K562 (cell line): ENCODE data around the gene CACNG6. TPM values are rescaled to one million over a fixed set of nuclear protein-coding genes. Genes with fewer than 3 reads are reported as not detected.

Experiments used
- ATAC-seq: fragments of 200-7000 bp; cut with Tn5 transposase; 3 replicates; pipeline ENCODE4 v1.9.1; 2020; ENCODE audit warnings: moderate library complexity
- BruUV-seq: library from RNA; stranded (reverse); fragments of 400-500 nt; replicated peaks from 2 replicates; lab custom pipeline; 2021; lab: Mats Ljungman, UMichigan
- CTCF ChIA-PET: fragments of 300-600 bp; formaldehyde crosslinking; extraction: SDS; loops from one replicate; lab custom pipeline; 2021; ENCODE audit warnings: low intra/inter-chr PET ratio; lab: Yijun Ruan, JAX
- POLR2A ChIA-PET: fragments of 300-600, 350-650 bp; sonication (Branson Sonifier 250); formaldehyde crosslinking; extraction: SDS; loops from one replicate; lab custom pipeline; 2021; ENCODE audit warnings: antibody characterized with exemption, inconsistent platforms; lab: Yijun Ruan, JAX
- DNase-seq, 4 experiments: peaks; one replicate each; pipeline versions ENCODE4 v3.0.0 to v3.0.0-alpha.2; 2011 to 2018; ENCODE audit warnings: low spot score in 3 of 4, mixed read lengths in 3 of 4; ENCODE audit errors: extremely low read depth in 1 of 4
- FAIRE-seq: peaks from 2 replicates; lab custom pipeline; 2011; peaks lifted over from hg19 to GRCh38; lab: Jason Lieb, UNC
- H2AFZ ChIP-seq: 2 replicates; pipeline ENCODE4 v1.6.0; 2011; ENCODE audit warnings: low read depth, low read length, control low read depth, inconsistent platforms
- H3K27ac ChIP-seq: fragments of 200-600 bp; 3 replicates; pipeline ENCODE4 v1.8.0; 2011; ENCODE audit warnings: low read depth, mild to moderate bottlenecking, control low read depth, inconsistent platforms, low read length, moderate library complexity, mixed read lengths; ENCODE audit errors: extremely low read depth
- H3K27me3 ChIP-seq, 2 experiments: fragments of 300-600 bp in 1 of 2; 2 replicates in 1 of 2; 3 replicates in 1 of 2; pipeline versions ENCODE4 v1.6.0 to v1.8.0; 2011; ENCODE audit warnings: inconsistent platforms in 2 of 2, low read length in 2 of 2, mild to moderate bottlenecking in 1 of 2, mixed read lengths in 1 of 2, moderate library complexity in 1 of 2; ENCODE audit not compliant: control insufficient read depth in 2 of 2, insufficient read depth in 2 of 2
- H3K36me3 ChIP-seq: fragments of 300-600 bp; 3 replicates; pipeline ENCODE4 v1.8.0; 2011; ENCODE audit warnings: mild to moderate bottlenecking, low read length, inconsistent platforms; ENCODE audit not compliant: control insufficient read depth, insufficient read depth
- H3K4me1 ChIP-seq, 2 experiments: fragments of 200-600 bp in 1 of 2; replicated peaks in 1 of 2; 2 replicates in 1 of 2; 3 replicates in 1 of 2; pipeline versions ENCODE4 v1.5.1 to v1.8.0; 2011; ENCODE audit warnings: inconsistent platforms in 2 of 2, low read length in 2 of 2, mild to moderate bottlenecking in 1 of 2, mixed read lengths in 1 of 2, moderate library complexity in 1 of 2; ENCODE audit not compliant: control insufficient read depth in 2 of 2, insufficient read depth in 2 of 2
- H3K4me2 ChIP-seq: 2 replicates; pipeline ENCODE4 v1.6.1; 2011; ENCODE audit warnings: low read length, control low read depth, inconsistent platforms, mixed read lengths; ENCODE audit not compliant: insufficient read depth
- H3K4me3 ChIP-seq: fragments of 200-600 bp; sonication (generic), shearing (Covaris generic); 2 replicates; pipeline ENCODE4 v1.5.1; 2016; ENCODE audit warnings: control low read depth, inconsistent platforms
- H3K79me2 ChIP-seq: fragments of 200-600 bp; 3 replicates; pipeline ENCODE4 v1.8.0; 2011; ENCODE audit warnings: low read length, inconsistent platforms; ENCODE audit not compliant: control insufficient read depth, insufficient read depth
- H3K9ac ChIP-seq, 2 experiments: 2 replicates each; pipeline versions ENCODE4 v1.6.0 to v1.6.1; 2011; ENCODE audit warnings: low read depth in 2 of 2, low read length in 2 of 2, control low read depth in 1 of 2, inconsistent platforms in 1 of 2, mild to moderate bottlenecking in 1 of 2, mixed read lengths in 1 of 2; ENCODE audit not compliant: insufficient read depth in 1 of 2
- H3K9me1 ChIP-seq: one replicate; pipeline ENCODE4 v1.6.0; 2011; ENCODE audit warnings: inconsistent platforms, mild to moderate bottlenecking, low read length, moderate library complexity; ENCODE audit not compliant: control insufficient read depth, insufficient read depth
- H3K9me3 ChIP-seq: replicated peaks from 2 replicates; pipeline ENCODE4 v1.5.1; 2011; ENCODE audit warnings: low read depth, low read length, inconsistent platforms; ENCODE audit not compliant: control insufficient read depth, insufficient read depth
- H4K20me1 ChIP-seq: replicated peaks from 2 replicates; pipeline ENCODE4 v1.6.1; 2011; ENCODE audit warnings: low read length, inconsistent platforms, mixed read lengths; ENCODE audit not compliant: control insufficient read depth, insufficient read depth
- FOXA1 ChIP-seq: fragments of 450-650 bp; IDR thresholded peaks from 2 replicates; pipeline ENCODE4 v1.6.1; 2016; ENCODE audit warnings: mild to moderate bottlenecking, borderline replicate concordance
- FOXP4 ChIP-seq: sonication (generic); formaldehyde crosslinking; IDR thresholded peaks from 2 replicates; pipeline ENCODE4 v1.8.0; 2022; ENCODE audit warnings: mild to moderate bottlenecking, missing genetic modification reagents, borderline replicate concordance
- JUNB ChIP-seq: fragments of 450-650 bp; formaldehyde crosslinking; conservative IDR thresholded peaks from 2 replicates; pipeline ENCODE4 v1.4.0; 2020; ENCODE audit warnings: mild to moderate bottlenecking
- MAFG ChIP-seq: fragments of 450-650 bp; conservative IDR thresholded peaks from 2 replicates; pipeline ENCODE4 v1.6.1; 2016; ENCODE audit warnings: missing genetic modification characterization, missing compliant biosample characterization
- PHF21A ChIP-seq: fragments of 450-650 bp; IDR thresholded peaks from 2 replicates; pipeline ENCODE4 v1.6.1; 2017; ENCODE audit warnings: low read depth, borderline replicate concordance
- PURB ChIP-seq: sonication (generic); formaldehyde crosslinking; IDR thresholded peaks from 2 replicates; pipeline ENCODE4 v1.9.0; 2021; ENCODE audit warnings: low read depth, mild to moderate bottlenecking, missing genetic modification reagents
- RERE ChIP-seq: sonication (generic); formaldehyde crosslinking; IDR thresholded peaks from 2 replicates; pipeline ENCODE4 v1.8.0; 2023; ENCODE audit warnings: missing genetic modification reagents, mild to moderate bottlenecking, borderline replicate concordance
- STAT5B ChIP-seq: fragments of 250-450 bp; sonication (Bioruptor Pico); IDR thresholded peaks from 2 replicates; pipeline ENCODE4 v1.8.0; 2021; ENCODE audit warnings: mild to moderate bottlenecking, inconsistent platforms
- TCF3 ChIP-seq: sonication (generic); formaldehyde crosslinking; IDR thresholded peaks from 2 replicates; pipeline ENCODE4 v1.4.0; 2020; ENCODE audit warnings: mild to moderate bottlenecking, missing genetic modification reagents
- USF1 ChIP-seq: sonication (generic); formaldehyde crosslinking; IDR thresholded peaks from 2 replicates; pipeline ENCODE4 v1.9.0; 2022; ENCODE audit warnings: mild to moderate bottlenecking, missing genetic modification reagents
- ZFP1 ChIP-seq: fragments of 450-650 bp; formaldehyde crosslinking; IDR thresholded peaks from 2 replicates; pipeline ENCODE4 v1.4.0; 2020; ENCODE audit warnings: mild to moderate bottlenecking, mixed read lengths
- WGBS: fragments of 100-300 bp; shearing (Covaris generic); methylation state at CpG from one replicate; pipeline ENCODE4 v1.1.6; 2016; ENCODE audit warnings: low coverage, mixed read lengths; ENCODE audit not compliant: insufficient coverage; ENCODE audit errors: missing lambda C conversion rate; 5-methylcytosine and 5-hydroxymethylcytosine counted together
- in situ Hi-C: fragments of 300-500 bp; cut with MboI; formaldehyde crosslinking; loops from 4 replicates; pipeline ENCODE4 v1.15.0; 2018; ENCODE audit warnings: inconsistent platforms, mixed read lengths
- intact Hi-C: fragments of 100-400 bp; cut with micrococcal nuclease; formaldehyde crosslinking; loops from 2 replicates; pipeline ENCODE4 v1.14.2; 2022
- polyA plus RNA-seq, 8 experiments: library from polyadenylated mRNA; depleted of rRNA in 4 of 8; stranded (reverse) in 5 of 8; unstranded in 3 of 8; fragments of >200 nt; fragmentation: Nextera tagmentation in 2 of 8; fragmentation: Illumina TruSeq in 1 of 8; extraction: Ambion mirVana in 2 of 8; extraction: Trizol in 1 of 8; gene quantifications; 2 replicates each; pipeline versions ENCODE4 v1.2.1 to v1.2.3, GENCODE V29; 2011 to 2014; ENCODE audit warnings: inconsistent platforms in 1 of 8, missing spikeins in 1 of 8
- total RNA-seq, 7 experiments: library from RNA; depleted of rRNA in 6 of 7; stranded (reverse); fragments of >200 nt in 6 of 7; fragmentation: Illumina TruSeq in 2 of 7; extraction: Trizol in 2 of 7; gene quantifications; 2 replicates each; pipeline versions ENCODE4 v1.2.1 to v1.2.3, GENCODE V29; 2011 to 2021; ENCODE audit warnings: low replicate concordance in 1 of 7

The CACNG6 gene
- total and polyA plus RNA-seq, 9 of the 15 experiments (the other 6 are each of a cell fraction or from before 2014, with no cell fraction given): not detected

- TF ChIP-seq RERE (CRISPR knock-in tag): no peak
These were observed 3.4 kb downstream of the CACNG6 start (continued) for GRCh38 chr19:53994811-53995210.

- Histone ChIP-seq H3K9ac (no peak overlapping the region), H3K27me3 (peaks cover 7 to 26% of the 10 kb centered on the region in 2 experiments; a peak in 3 of 5 replicates)
- POLR2A ChIA-PET: interaction anchor here (0.7 to 1.1 kb wide), 2 partner anchors 17 to 87 kb away, joined by 3 read pairs; no protein-coding TSS in a partner anchor
- TF ChIP-seq FOXP4 (no peak), USF1 (CRISPR knock-in tag) (no peak), FOXA1 (no peak), MAFG (tag) (no peak), PHF21A (no peak), JUNB (CRISPR knock-in tag) (no peak), TCF3 (CRISPR knock-in tag) (no peak), STAT5B (CRISPR knock-in tag) (no peak), PURB (CRISPR knock-in tag) (no peak), ZFP1 (no peak)
- TF ChIP-seq, all 486 proteins: peak for 0
- no peaks in the 10 kb centered on the region for H3K4me1 ChIP-seq
- H3K27ac ChIP-seq: no peak overlapping the region
- in situ Hi-C loops: no loop called here
- ATAC-seq (no peak), DNase-seq (no peak), FAIRE-seq (no peak)
- 2% methylated on average over 6 of the region's 7 CpGs for WGBS
- H3K4me3 ChIP-seq: no peak overlapping the region
- H4K20me1 ChIP-seq: no peaks in the 10 kb centered on the region
- H3K36me3 ChIP-seq: no peaks in the 10 kb centered on the region
- intact Hi-C loops: no loop called here
- H3K9me1 ChIP-seq: no peaks in the 10 kb centered on the region
- H3K9me3 ChIP-seq: no peaks in the 10 kb centered on the region
- no peak overlapping the region for H2AFZ ChIP-seq
- BruUV-seq: no TSS peak
- H3K79me2 ChIP-seq: no peaks in the 10 kb centered on the region
- H3K4me2 ChIP-seq: no peak overlapping the region
- CTCF ChIA-PET: no interaction called here
These were observed 6.8 kb downstream of the CACNG6 start for GRCh38 chr19:53998223-53998622.
